IMR-90 (cell line): ENCODE data around the gene OVCH1.

Experiments
- MXI1 ChIP-seq: IDR thresholded peaks from 2 replicates; pipeline ENCODE4 v1.6.1; 2012; ENCODE audit warnings: low read depth, mild to moderate bottlenecking, low read length, moderate library complexity, borderline replicate concordance
- POLR2A ChIP-seq: IDR thresholded peaks from 2 replicates; pipeline ENCODE4 v1.6.1; 2012; ENCODE audit warnings: mild to moderate bottlenecking, low read depth, low read length
- RAD21 ChIP-seq: IDR thresholded peaks from 2 replicates; pipeline ENCODE4 v1.6.1; 2012; ENCODE audit warnings: low read length, improper control_type of control experiment
- RFX5 ChIP-seq: IDR thresholded peaks from 2 replicates; pipeline ENCODE4 v1.8.0; 2012; ENCODE audit warnings: low read depth, mild to moderate bottlenecking, low read length, moderate library complexity
- TF ChIP-seq, protein P1 (sequence below): conservative IDR thresholded peaks from 2 replicates; pipeline ENCODE4 v1.5.1; 2012; ENCODE audit warnings: mild to moderate bottlenecking, low read depth, low read length, improper control_type of control experiment

DNA sequence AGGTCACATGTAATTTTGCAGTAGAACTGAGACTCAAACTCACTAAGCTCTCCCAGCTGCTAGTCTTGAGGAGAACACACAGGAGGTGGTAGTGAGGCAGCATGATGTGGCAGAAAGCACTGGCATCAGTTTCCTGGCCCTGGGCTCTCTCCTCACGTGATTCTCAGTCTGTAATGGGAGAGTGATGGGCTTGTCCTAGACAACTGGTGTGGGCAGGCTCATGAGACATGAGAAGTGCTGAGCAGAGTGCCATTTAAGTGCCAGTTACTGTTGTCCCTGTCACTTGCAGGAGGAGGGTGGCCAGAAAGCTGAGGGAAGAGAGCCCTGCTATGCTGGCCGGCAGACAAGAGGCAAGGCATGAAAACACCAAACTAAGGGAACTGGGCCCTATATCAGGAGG, 48.5 kb upstream of the OVCH1 start:
- TF ChIP-seq, protein P1, sequence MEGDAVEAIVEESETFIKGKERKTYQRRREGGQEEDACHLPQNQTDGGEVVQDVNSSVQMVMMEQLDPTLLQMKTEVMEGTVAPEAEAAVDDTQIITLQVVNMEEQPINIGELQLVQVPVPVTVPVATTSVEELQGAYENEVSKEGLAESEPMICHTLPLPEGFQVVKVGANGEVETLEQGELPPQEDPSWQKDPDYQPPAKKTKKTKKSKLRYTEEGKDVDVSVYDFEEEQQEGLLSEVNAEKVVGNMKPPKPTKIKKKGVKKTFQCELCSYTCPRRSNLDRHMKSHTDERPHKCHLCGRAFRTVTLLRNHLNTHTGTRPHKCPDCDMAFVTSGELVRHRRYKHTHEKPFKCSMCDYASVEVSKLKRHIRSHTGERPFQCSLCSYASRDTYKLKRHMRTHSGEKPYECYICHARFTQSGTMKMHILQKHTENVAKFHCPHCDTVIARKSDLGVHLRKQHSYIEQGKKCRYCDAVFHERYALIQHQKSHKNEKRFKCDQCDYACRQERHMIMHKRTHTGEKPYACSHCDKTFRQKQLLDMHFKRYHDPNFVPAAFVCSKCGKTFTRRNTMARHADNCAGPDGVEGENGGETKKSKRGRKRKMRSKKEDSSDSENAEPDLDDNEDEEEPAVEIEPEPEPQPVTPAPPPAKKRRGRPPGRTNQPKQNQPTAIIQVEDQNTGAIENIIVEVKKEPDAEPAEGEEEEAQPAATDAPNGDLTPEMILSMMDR: no peak
- TF ChIP-seq MXI1: no peak
- TF ChIP-seq POLR2A: no peak
- TF ChIP-seq RAD21: no peak
- TF ChIP-seq RFX5: no peak
